Gastroesophageal sphincter (tissue), 4 donors: ENCODE measurements around the gene C6orf62. TPM values are rescaled to one million over a fixed set of nuclear protein-coding genes. Genes with fewer than 3 reads are reported as not detected.
"Not testable (repeated sequence)": the region's sequence is repeated elsewhere in the genome, so short reads cannot be mapped to it uniquely, and the experiment has no call there.

Experiments used
- ATAC-seq: fragments of 150-250 bp; one replicate; pipeline ENCODE4 v1.9.1; 2016; ENCODE audit warnings: mild to moderate bottlenecking, moderate library complexity
- H3K27ac ChIP-seq, 4 donors: fragments of 200-600 bp; sonication (generic) in 3 of 4; 1 replicate in 3 of 4; 2 replicates in 1 of 4; pipeline ENCODE4 v1.5.1; 2016 to 2019
- H3K27me3 ChIP-seq: fragments of 200-600 bp; sonication (generic); one replicate; pipeline ENCODE4 v1.5.1; 2019
- H3K36me3 ChIP-seq, 2 donors: fragments of 200-600 bp; sonication (generic); one replicate each; pipeline ENCODE4 v1.5.1; 2019; ENCODE audit warnings: control low read depth in 1 of 2
- H3K4me1 ChIP-seq, 3 donors: fragments of 200-600 bp; sonication (generic); 1 replicate in 2 of 3; 2 replicates in 1 of 3; pipeline ENCODE4 v1.5.1; 2016 to 2019; ENCODE audit warnings: control low read depth in 2 of 3
- H3K4me3 ChIP-seq, 2 donors: fragments of 200-600 bp; sonication (generic); one replicate each; pipeline ENCODE4 v1.5.1; 2019; ENCODE audit warnings: mild to moderate bottlenecking in 1 of 2, moderate library complexity in 1 of 2
- H3K9me3 ChIP-seq, 3 donors: fragments of 200-600 bp; sonication (generic); one replicate each; pipeline ENCODE4 v1.5.1; 2017 to 2019; ENCODE audit warnings: control low read depth in 2 of 3
- CTCF ChIP-seq, 4 experiments: fragments of 200-600 bp in 2 of 4; fragments of 450-650 bp in 2 of 4; sonication (generic) in 1 of 4; IDR thresholded peaks; one replicate each; pipeline ENCODE4 v1.5.1; 2017 to 2019; ENCODE audit warnings: antibody characterized with exemption in 4 of 4, mild to moderate bottlenecking in 2 of 4, moderate library complexity in 2 of 4
- EP300 ChIP-seq: sonication (generic); formaldehyde crosslinking; IDR thresholded peaks from one replicate; pipeline ENCODE4 v1.6.1; 2017; ENCODE audit warnings: antibody characterized with exemption, mild to moderate bottlenecking
- POLR2A ChIP-seq, 2 donors: fragments of 450-650 bp; IDR thresholded peaks; one replicate each; pipeline ENCODE4 v1.6.1; 2017; ENCODE audit warnings: antibody characterized with exemption in 2 of 2, mild to moderate bottlenecking in 2 of 2, moderate library complexity in 1 of 2
- POLR2AphosphoS5 ChIP-seq: sonication (generic); formaldehyde crosslinking; IDR thresholded peaks from one replicate; pipeline ENCODE4 v1.6.1; 2017; ENCODE audit warnings: antibody characterized with exemption
- WGBS, 2 donors: methylation state at CpG; one replicate each; pipeline ENCODE4 v1.1.5; 2018; ENCODE audit warnings: low coverage in 1 of 2; 5-methylcytosine and 5-hydroxymethylcytosine counted together
- total RNA-seq, 4 donors: library from RNA; depleted of rRNA; stranded (reverse); fragments of >200 nt; gene quantifications; one replicate each; pipeline ENCODE4 v1.1.0, GENCODE V29; 2016

The C6orf62 gene
- total RNA-seq, 4 donors from 2014 or later: 32.8 to 65.8 (median 45.2) TPM

DNA sequence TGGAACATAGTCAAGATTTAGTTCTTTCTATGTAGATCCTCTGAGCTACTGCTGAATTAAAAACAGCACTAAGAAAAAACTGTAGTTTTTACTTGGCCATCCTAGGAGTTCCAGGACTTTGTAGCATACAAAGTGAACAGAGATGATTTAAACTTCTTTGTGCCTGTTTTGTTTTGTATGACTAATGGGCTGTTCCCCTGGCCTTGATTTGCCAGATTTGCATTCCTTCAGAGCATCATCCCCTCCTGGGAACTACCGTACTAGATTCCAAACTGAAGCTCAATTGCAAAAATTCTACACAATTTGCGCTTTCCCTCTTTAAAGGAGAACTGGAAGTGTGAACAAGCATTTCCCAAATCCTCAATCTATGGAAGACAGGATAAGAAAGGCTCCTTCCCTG, 29.0 kb downstream of the C6orf62 start:
- H3K27ac ChIP-seq: no peak overlapping the region
- ATAC-seq: peak; percentile 53
- no peaks in the 10 kb centered on the region for H3K27me3 ChIP-seq

DNA sequence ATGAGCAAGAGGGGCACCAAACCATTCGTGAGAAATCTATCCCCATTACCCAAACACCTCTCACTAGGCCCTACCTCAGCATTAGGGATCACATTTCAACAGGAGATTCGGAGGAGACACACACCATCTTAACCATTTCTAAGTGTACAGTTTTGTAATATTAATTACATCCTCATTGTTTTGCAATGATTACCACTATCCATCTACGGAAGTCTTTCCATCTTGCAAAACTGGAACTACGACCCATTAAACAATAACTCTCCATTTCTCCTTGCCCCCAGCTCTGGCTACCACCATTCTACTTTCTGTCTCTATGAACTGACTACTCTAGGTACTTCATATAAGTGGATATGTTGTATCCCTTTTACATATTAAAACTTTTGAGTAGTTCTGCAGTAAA, 32.0 kb downstream of the C6orf62 start:
- Histone ChIP-seq H3K36me3 (no peaks in the 10 kb centered on the region), H3K4me3 (no peak overlapping the region), H3K27ac (no peak overlapping the region), H3K4me1 (no peaks in the 10 kb centered on the region), H3K27me3 (no peaks in the 10 kb centered on the region), H3K9me3 (no peaks in the 10 kb centered on the region)
- ATAC-seq: no peak
- 91 to 96% methylated on average over 4 of the region's 4 CpGs for WGBS, 2 donors
- TF ChIP-seq CTCF (IDR thresholded peaks at IDR 0.05): no peak
- TF ChIP-seq POLR2A (IDR thresholded peaks at IDR 0.05): no peak
- TF ChIP-seq EP300: no peak
- no peak for TF ChIP-seq POLR2AphosphoS5

More for the DNA sequence above, 29.0 kb downstream of the C6orf62 start:
- H3K9me3 ChIP-seq: no peaks in the 10 kb centered on the region
- TF ChIP-seq CTCF (IDR thresholded peaks at IDR 0.05) (no peak), POLR2A (IDR thresholded peaks at IDR 0.05) (no peak), POLR2AphosphoS5 (no peak), EP300 (no peak)
- no peak overlapping the region for H3K4me3 ChIP-seq
- no peaks in the 10 kb centered on the region for H3K4me1 ChIP-seq
- no peaks in the 10 kb centered on the region for H3K36me3 ChIP-seq
- 43 to 88% methylated on average over 1 to 2 of the region's 2 CpGs for WGBS, 2 donors

DNA sequence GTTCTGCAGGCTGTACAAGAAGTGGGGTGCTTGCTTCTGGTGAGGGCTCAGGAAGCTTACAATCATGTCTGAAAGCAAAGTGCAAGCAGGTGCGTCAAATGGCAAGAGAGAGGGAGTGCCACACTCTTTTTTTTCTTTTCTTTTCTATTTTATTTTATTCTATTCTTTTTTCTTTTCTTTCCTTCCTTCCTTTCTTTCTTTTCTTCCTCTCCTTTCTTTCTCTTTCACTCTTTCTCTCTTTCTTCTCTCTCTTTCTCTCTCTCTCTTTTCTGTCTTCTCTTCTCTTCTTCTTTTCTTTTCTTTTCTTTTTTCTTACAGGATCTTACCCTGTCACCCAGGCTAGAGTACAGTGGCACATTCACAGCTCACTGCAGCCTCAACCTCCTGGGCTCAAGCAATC, 32.5 kb downstream of the C6orf62 start:
- TF ChIP-seq EP300 (no peak), CTCF (IDR thresholded peaks at IDR 0.05) (no peak), POLR2A (IDR thresholded peaks at IDR 0.05) (no peak), POLR2AphosphoS5 (no peak)
- H3K27me3 ChIP-seq: no peaks in the 10 kb centered on the region
- H3K36me3 ChIP-seq: no peaks in the 10 kb centered on the region
- no peak overlapping the region for H3K4me3 ChIP-seq
- WGBS, 2 donors: 67 to 100% methylated on average over 1 of the region's 1 CpG
- H3K9me3 ChIP-seq: no peaks in the 10 kb centered on the region
- no peak overlapping the region for H3K27ac ChIP-seq
- no peak for ATAC-seq
- H3K4me1 ChIP-seq: no peaks in the 10 kb centered on the region

- Histone ChIP-seq H3K9me3 (no peaks in the 10 kb centered on the region), H3K27ac (no peak overlapping the region), H3K36me3 (no peaks in the 10 kb centered on the region), H3K4me1 (no peaks in the 10 kb centered on the region), H3K27me3 (no peaks in the 10 kb centered on the region), H3K4me3 (no peak overlapping the region)
- 74 to 77% methylated on average over 5 to 12 of the region's 12 CpGs for WGBS, 2 donors
- no peak for ATAC-seq
- no peak for TF ChIP-seq POLR2AphosphoS5
- no peak for TF ChIP-seq EP300
- TF ChIP-seq CTCF (IDR thresholded peaks at IDR 0.05): no peak
- TF ChIP-seq POLR2A (IDR thresholded peaks at IDR 0.05): no peak
These were observed 35.4 kb downstream of the C6orf62 start for GRCh38 chr6:24683297-24684296.

GRCh38 chr6:24680582-24680981, 38.4 kb downstream of the C6orf62 start:
- 74 to 78% methylated on average over 3 to 6 of the region's 7 CpGs for WGBS, 2 donors

GRCh38 chr6:24678792-24679352, 40.1 kb downstream of the C6orf62 start:
- H3K27ac ChIP-seq, H3K4me1 ChIP-seq, H3K9me3 ChIP-seq, H3K36me3 ChIP-seq, ATAC-seq, H3K27me3 ChIP-seq, H3K4me3 ChIP-seq: not testable (repeated sequence)
- WGBS, 2 donors: 90 to 98% methylated on average over 8 to 10 of the region's 11 CpGs

More at GRCh38 chr6:24680582-24680981, 38.4 kb downstream of the C6orf62 start:
- no peaks in the 10 kb centered on the region for H3K9me3 ChIP-seq
- no peak overlapping the region for H3K4me3 ChIP-seq
- no peaks in the 10 kb centered on the region for H3K4me1 ChIP-seq
- TF ChIP-seq POLR2A (IDR thresholded peaks at IDR 0.05) (no peak), POLR2AphosphoS5 (no peak), CTCF (IDR thresholded peaks at IDR 0.05) (no peak), EP300 (no peak)
- H3K36me3 ChIP-seq: no peaks in the 10 kb centered on the region
- no peak for ATAC-seq
- H3K27ac ChIP-seq: no peak overlapping the region
- no peaks in the 10 kb centered on the region for H3K27me3 ChIP-seq
